Left kidney (tissue), 2 donors: ENCODE results near the gene LPO. TPM values are rescaled to one million over a fixed set of nuclear protein-coding genes. Genes with fewer than 3 reads are reported as not detected.

Experiments
- DNase-seq: peaks from one replicate; pipeline ENCODE4 v3.0.0-alpha.2; 2013
- polyA plus RNA-seq: library from polyadenylated mRNA; unstranded; fragments of 120-200 nt; gene quantifications from one replicate; pipeline ENCODE4 v1.2.1, GENCODE V29; 2013; ENCODE audit not compliant: insufficient read length

LPO gene
- polyA plus RNA-seq, 1 donor: 0.17 TPM

DNA sequence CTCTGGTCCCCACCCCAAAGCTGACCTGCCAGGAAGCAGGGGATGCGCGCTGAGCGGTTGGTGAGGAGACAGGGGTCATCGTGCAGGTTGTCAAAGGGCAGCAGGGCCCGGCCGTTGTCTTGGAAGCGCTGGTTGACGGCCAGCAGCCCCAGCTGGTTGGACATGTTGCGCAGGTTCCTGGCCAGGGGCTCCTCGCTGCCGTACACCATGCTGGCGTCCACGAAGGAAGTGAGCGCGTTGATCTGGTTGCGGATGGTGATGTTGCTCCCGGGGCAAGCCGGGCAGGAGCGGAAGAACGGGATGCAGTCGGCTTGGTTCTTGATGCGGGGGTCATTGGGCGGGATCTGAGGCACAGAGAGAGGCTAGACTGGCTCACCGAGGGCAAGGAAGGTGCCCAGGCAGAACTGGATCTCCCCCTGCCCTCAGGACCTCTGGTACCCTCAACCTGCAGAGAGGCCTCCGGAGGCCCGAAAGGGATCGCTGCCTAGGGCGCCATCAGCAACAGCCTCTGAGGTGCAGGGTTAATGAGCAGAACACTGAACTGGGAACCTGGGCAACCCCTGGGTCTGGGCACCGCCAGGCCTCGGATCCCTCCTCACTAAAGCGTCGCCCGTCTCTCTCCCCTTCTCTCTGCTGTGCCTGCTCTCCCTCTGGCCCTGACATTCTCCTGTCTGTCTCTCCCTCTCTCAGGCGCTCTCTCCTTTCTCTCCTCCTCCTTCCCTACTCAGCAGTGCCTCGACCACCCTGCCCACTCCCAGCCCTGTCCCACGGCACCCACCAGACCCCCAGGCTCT is 39.6 kb downstream of the LPO start:
- DNase-seq: no peak

DNA sequence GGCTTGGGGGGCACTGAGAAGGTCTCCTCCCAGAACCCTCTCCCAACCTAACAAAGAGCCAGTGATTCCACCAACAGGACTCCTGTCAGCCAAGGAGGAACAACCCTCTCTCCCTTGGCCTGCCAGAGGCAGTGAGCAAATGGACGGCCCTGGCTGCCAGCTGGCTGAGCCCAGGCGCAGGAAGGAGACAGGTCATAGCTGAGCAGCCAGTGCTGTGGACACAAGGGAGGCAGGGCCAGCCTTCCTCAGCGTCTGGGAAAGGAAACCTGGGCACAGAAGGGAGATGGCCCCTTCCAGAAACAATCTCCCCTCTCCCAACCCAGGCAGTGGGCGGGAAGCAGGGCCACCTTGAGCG is 40.3 kb downstream of the LPO start:
- DNase-seq: no peak

DNA sequence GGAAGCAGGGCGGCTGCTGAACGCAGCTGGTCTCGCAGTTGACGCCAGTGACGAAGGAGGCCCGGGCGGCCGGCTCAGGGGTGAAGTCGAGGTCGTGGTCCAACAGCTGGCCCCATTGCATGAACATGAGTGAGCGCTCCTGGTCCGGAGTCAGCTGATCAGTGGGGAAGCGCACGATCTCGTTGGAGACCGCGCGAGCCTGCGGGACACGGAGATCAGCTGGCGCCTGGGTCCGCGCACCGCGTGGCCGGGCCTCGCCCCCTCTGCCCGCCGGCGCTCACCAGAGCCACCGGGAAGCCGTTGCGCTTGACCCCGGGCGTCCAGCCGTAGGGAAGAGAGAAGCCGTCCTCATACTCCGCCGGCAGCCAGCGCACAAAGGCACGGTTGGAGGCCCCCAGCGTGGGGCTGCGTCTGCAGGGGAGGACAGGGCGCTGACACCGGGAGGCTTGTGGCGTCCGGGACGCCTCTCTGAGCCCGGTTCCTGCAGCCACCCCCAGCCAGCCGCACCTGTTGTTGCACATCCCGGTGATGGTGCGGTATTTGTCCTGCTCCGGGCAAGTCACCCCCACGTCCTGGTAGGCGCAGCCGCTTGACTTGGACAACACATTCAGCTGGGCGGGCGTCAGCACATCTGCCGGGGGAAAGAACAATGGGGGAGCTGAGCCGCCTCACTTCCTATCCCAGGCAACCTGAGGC is 40.8 kb downstream of the LPO start:
- DNase-seq: peak; percentile 39

DNA sequence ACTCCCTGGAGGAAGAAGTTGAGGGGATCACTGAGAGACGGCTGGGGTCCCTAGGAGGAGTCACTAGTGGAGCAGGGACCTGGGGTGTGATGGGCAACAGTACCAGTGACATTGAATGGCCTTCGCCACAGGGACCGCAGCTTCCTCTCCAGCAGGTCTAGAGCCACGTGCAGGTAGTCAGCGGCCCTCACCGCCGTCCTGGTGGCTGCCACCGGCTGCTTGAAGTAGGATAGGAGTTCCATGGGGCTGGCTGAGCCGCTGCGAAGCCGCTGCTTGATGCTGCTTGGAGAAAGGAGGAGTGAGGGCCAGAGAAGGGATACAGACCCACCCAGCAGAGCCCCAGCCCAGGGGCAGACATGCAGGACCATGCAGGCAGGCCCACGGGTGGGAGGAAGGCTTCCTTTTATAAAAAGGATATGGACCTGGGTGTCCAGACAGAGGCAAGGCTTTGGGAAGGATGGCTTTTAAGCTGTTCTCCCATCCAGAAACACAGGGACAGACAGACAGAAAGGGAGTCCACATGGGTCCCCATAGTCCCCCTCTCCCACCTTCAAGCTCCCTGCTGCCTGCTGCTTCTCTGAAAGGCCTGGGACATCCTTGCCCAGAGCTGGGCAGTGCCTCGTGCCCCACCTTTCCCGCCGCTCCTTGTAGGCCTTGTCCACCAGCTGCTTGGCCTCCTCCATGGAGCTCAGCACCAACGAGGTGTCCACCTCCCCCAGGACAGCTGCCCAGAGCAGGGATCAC is 41.5 kb downstream of the LPO start:
- DNase-seq: no peak

DNA sequence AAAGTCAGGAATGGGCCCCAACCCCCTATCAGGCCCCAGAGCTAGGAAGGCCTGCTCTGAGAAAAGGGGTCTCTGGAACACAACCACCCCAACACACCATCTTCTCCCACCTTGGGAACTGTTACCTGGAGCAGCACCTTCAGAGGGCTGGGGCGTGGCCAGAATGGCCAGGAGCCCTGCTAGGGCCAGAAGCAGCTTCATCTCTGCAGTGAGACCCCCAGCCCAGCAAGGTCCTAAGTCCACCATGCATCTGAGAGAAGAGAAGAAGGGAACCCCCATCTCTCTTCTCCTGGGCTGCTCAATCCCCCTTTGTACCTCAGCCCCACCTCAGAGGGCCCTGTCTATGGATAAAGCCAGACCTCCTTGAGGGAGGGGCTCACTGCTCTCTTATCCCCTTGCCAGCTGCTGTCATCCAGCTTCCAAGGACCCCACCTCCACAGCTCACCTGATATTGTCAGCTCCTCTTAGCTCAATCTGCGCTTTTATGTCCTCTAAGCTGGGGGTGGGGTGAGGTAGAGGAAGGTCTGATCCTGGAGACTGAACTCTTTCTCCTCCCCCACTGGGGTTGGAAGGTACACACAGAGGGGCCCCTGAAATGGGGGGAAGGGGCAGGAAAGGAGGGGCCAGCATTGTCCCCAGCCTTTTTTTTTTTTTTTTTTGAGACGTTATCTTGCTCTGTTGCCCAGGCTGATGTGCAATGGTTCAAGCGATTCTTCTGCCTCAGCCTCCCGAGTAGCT is 42.3 kb downstream of the LPO start, which contains the start of gene MPO:
Gene MPO (minus strand): TSS at position 456 of the 738 bp plus-strand sequence. CDS start 177 bp downstream, at position 279.
- DNase-seq: no peak

DNA sequence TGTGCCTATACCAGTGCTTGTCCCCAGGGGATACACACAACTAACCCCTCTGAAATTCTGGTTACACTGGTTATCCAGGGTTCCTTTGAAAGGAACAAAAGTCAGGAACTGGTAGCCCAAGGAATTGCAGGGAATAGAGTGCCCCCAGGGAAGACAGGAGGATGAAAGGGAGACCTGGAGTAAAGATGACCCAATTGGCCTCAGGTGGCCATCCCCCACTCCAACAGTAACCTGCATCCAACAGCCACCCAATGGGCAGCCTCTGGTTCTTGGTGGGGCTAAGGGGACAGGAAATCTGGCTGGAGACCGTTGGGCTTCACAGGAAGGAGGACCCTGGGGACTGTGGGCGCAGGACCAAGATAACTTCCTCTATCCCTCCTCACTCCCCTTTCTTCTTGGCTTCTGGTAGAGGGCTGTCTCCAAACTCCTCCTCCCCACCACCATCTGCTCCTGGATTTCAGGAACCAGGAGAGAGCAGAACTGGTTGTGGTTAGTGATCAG is 43.2 kb downstream of the LPO start:
- DNase-seq: no peak

DNA sequence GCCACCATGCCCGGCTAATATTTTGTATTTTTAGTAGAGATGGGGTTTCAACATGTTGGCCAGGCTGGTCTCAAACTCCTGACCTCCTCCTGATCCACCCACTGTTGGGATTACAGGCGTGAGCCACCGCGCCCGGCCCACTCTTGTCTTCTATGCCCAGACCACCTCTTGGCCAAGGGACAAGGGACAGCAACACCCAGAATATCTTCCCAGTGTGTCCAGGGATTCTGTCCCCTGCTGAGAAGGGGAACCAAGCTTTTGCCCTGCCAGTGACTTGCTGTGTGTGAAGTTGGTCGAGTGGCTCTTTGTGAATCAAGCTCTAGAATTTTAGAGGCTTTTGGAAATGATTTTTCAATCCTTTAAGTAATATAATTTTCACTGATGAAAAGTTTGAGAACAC is 44.1 kb downstream of the LPO start:
- DNase-seq: no peak

DNA sequence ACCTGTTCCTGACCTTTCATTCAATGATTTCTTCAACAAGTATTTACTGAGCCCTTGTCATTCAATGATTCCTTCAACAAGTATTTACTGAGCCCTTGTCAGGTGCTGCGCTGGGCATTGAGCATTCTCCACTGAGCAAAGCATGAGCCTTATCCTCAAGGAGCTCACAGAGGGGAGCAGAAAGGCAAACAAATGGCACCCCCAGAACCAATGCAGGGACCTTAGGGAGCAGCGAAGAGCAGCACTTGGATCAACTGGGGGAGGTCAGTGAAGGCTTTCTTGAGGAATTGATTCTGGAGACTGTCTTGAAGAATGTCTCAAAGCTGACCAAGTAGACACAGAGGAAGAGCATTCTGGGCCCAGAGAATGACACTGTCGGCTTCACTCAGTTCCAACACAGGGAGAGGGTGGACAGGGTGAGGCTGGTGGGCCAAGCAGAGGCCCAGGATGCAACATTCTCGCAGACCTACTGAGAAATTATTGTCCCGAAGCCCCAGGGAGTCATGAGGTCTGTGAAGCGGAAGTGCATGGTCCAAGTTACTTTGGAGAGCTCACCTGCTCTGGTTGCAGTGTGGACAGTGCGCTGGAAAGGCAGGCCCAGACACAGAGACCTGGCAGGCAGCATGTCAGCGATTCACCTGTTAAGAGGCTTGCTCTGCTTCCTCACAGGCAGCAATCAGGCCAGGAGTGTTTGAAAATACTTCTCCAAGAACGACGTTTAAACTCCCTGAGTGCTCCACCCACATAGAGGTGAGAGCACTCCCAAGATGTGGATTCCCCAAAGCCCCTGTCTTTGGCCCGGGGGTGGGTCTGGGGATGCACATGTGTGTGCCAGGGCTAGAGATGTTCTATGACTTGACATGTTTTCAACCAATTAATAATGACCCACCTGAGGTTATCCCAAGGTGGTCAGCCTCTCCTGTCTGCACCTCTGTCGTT is 45.6 kb downstream of the LPO start:
- no peak for DNase-seq

DNA sequence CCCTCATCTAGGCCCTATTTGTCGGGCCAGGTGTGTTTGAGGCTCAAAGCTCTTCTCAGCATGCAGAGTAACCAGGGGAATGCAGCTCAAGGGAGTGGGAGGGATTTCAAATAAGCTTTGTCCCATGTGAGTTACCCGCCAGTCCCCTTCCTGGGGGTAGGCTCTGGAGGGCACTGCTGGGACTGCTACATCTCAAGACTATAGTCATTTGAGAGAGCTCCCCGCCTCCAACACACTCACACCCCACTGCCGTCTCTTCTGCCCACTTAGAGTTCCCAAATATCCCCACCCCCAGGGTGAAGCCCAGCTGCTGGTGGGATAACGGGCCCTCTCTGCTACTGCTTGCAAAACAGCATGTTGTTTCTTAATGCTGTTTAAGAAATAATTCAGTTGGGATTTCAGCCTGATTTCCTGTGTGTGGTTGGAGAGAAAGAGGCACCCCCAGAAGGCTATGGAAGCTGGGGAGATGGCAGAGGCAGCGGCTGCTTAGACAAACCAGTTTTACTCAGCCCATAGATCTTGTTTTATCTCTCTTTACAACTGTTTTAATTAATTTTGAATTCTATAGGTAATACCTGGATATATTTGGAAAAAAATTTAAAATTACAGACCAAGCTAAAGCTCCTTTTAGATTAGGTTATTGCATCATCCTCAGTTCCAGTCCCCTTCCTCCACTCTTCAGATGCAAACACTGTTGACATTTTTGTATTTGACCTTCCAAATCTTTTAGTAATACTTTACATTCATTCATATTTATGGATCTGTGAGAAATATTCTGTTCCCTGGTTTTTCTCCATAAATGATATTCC is 46.4 kb downstream of the LPO start:
- no peak for DNase-seq

DNA sequence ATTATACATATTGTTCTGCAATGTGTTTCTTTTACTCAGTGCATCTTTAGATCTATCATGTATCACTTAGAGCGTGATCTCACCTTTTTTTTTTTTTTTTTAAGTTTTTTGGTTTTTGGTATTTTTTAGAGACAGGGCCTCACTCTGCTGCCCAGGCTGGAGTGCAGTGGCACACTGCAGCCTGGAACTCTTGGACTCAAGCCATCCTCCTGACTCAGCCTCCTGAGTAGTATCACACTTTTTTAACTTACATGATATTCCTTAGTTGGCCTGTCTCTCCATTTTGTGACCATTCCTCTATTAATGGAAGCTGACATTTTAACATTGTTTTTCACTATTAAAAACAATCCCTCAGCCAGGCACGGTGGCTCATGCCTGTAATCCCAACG is 47.0 kb downstream of the LPO start:
- DNase-seq: no peak

DNA sequence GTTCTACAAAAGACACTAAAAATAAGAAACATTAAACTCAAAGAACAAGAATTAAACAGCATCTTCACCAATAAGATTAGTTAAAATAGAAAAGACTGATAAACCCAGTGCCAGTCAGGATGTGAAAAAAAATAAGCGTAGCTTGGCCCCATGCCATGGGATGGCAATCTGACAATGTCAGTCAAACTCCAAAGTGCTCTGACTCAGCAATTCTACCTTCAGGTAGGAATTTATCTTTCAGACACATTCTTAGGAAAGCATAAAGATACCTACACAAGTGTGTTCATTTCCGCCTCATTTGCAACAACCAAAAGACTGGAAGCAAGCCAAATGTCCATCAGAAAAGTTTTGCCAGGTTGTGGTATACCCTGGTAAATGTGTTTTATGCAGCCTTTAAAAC is 51.5 kb downstream of the LPO start:
- no peak for DNase-seq

DNA sequence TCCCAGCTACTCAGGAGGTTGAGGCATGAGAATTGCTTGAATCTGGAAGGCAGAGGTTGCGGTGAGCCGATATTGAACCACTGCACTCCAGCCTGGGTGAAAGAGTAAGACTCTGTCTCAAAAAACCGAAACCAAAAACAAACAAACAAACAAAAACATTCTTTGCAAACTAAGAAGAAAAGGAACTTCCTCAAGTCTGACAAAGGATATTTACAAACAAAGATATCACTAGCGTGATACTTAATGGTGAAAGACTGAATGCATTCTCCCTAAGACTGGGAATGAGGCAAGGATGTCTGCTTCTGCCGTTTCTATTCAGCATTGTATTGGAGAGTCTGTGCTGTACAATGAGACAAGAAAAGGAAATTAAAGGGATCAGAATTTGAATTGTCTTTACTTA is 52.9 kb downstream of the LPO start:
- DNase-seq: no peak

DNA sequence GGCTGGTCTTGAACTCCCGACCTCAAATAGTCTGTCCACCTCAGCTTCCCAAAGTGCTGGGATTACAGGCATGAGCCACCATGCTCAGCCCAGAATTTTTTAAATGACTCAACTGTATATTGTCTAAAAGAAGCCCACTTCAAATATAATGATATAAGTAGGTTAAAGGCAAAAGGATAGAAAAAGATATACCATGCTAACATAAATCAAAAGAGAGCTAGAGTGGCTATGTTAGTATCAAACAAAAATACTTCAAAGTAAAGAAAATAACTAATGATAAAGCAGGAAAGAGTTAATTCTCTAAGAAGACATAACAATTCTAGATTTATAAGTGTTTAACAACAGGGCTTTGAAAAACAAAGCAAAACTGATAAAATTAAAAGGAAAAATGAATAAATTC is 55.6 kb downstream of the LPO start:
- no peak for DNase-seq

DNA sequence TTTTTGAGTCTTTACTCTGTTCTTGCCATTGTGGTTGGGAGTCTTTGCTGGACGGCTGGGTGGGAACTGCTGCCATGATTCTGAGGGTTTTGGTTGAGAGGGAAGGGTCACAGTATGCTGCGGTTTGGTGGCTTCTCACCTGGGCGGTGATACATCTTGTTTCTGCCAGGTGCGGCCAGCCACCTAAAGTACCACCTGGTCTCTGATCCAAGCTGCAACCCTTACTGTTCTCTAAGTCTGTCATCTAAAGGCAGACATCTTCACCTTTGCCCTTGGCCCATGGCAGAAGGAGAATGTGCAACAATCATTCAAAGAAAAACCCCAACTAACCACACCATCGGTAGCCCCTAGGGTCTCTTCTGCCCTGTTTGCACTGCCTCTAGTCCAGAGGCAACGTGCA is 62.0 kb downstream of the LPO start:
- DNase-seq: no peak

DNA sequence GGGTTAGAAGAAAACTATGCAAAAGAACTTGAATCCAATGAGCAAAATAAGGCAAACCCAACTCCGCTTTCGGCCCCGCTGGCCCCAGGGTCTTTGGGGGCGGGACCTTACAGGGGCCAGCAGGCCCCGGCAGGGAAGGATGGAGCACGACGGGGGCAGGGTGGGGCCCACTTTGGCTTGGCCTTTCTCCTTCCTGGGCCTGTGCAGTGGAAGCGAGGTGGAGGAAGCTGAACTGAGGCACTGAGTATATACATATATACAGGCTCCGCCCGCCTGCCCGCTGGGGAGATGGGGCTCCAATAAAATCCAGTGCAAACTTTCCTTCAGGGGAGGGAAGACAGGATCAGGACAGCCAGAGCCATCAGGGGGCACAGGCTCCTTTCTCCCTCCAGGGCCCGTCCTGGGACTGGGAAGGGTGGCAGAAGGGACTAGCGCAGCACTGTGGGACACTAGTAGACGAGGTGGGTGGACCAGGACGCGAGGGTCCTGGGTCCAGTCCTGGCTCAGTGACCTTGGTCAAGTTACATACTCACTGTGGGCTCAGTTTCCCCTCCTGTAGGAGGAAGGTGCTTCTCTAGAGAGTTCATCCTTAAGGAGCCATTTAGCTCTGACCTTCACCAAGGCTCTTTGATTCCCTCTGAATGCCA is 63.2 kb downstream of the LPO start:
- DNase-seq: no peak

DNA sequence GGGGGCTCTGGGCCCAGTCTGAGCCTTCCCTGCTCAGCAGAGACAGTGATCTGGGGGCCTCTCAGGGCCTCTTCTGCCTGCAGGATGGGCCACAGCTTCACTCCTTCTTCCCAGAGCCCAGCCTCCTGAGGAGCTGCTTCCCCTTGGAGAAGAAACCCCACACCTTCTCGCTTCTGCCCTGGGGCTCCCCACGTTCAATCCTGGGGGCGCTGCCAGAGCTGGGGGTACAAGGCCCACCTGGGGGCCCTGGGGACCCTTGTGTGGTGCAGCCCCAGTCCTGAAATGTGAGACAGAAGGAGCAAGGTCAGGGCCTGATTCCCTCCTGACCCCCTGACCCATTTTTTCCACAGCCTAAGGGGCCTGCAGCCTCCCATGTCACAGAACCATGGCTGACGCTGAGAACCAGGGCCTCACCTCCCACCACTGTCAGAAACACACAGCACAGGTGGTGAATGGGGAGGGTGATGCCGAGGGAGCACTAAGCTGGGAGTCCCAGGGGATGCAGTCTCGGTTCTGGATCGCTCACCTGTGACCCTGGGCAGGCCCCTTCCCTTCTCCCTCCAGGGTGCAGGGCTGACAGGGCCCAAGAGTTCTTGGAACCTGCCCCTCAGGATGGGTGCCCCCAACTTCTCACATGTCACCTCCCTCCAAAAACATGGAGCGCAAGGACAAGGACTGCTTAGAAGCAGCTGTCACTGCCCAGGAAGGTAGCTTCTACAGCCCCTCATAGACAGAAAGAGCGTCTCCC is 64.0 kb downstream of the LPO start:
- no peak for DNase-seq

DNA sequence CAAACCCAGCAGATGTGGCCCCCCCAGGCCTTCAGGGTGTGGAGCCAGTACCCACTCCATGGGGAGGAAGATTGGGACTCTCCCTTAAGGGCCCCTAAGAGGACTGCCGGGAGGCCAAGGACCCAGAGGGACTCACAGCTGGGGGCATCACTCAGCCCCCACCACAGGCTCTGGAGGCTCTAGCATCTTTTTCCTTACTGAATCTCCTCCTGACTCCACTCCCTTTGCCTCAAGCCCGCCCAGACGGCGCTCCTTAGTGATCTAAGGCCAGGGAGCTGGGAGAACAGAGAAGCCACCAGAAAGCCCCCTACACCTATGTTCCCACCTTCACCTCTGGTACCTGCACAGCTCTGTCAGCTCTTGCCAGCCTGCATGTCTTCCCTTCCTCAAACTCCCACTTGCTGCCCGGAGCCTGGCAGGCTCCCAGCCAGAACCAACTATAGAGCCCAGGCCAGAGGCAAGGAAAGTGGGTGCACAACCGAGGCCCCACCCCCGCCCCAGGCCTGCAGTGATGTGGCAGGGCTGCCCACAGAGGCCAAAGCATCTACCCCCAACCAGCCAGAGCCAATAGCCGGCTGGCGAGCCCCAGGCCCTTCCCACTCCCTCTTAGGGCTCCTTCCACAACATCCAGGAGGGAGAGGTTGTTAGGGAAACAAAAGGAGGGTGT is 64.7 kb downstream of the LPO start:
- no peak for DNase-seq
